Measurements from ENCODE around the gene MARCKS. TPM values are rescaled to one million over a fixed set of nuclear protein-coding genes. Genes with fewer than 3 reads are reported as not detected.

MARCKS gene, protein sequence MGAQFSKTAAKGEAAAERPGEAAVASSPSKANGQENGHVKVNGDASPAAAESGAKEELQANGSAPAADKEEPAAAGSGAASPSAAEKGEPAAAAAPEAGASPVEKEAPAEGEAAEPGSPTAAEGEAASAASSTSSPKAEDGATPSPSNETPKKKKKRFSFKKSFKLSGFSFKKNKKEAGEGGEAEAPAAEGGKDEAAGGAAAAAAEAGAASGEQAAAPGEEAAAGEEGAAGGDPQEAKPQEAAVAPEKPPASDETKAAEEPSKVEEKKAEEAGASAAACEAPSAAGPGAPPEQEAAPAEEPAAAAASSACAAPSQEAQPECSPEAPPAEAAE
- total RNA-seq, result 10 to 100 TPM in 1 of 2 donors, 1 to 10 TPM in 1; 9.8 to 13.5 TPM

DNA sequence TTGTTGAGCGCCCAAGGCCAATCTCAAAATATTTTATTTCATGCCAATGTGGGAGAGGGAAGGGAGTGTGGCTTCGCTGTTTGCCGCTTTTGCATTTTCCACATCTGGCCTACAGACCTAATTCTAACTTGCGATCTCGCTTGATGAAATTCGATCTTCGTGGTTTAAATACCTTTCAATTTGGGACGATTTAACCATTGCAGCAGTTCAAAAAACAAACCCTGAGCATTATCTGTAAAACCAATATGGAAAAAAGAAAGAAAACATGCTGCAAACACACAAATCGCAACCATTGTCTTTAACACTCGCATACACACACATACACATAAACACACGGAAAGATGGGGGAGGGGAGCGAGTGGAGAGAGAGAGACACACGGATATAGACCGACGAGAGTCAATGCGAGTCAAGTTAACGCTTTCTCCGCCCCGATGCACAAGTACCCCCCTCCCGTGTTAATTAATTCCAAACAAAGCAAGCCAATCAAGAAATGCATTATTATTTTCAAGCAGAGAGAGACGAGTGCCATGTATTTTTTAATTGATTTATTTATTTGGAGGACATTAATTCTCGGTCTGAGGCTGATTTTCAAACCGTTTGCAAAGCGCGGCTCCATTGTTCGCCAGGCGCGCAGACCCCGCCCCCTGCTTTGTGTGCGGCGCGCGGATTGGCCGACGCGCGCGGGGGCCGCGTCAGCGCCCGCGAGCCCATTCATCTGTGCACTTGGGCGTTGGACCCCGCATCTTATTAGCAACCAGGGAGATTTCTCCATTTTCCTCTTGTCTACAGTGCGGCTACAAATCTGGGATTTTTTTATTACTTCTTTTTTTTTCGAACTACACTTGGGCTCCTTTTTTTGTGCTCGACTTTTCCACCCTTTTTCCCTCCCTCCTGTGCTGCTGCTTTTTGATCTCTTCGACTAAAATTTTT is at the start of gene MARCKS:
MARCKS (plus strand) TSS at position 721 of the 931 bp plus-strand sequence. CDS start 401 bp downstream, outside the sequence.
- TF ChIP-seq, protein P1, sequence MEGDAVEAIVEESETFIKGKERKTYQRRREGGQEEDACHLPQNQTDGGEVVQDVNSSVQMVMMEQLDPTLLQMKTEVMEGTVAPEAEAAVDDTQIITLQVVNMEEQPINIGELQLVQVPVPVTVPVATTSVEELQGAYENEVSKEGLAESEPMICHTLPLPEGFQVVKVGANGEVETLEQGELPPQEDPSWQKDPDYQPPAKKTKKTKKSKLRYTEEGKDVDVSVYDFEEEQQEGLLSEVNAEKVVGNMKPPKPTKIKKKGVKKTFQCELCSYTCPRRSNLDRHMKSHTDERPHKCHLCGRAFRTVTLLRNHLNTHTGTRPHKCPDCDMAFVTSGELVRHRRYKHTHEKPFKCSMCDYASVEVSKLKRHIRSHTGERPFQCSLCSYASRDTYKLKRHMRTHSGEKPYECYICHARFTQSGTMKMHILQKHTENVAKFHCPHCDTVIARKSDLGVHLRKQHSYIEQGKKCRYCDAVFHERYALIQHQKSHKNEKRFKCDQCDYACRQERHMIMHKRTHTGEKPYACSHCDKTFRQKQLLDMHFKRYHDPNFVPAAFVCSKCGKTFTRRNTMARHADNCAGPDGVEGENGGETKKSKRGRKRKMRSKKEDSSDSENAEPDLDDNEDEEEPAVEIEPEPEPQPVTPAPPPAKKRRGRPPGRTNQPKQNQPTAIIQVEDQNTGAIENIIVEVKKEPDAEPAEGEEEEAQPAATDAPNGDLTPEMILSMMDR (IDR thresholded peaks at IDR 0.05), result no peak
- Histone ChIP-seq H3K9me3 (no peaks in the 10 kb centered on the region), H3K4me1 (peaks cover 0 to 10% of the 10 kb centered on the region in 2 donors), H3K27ac (peak within 1 kb of the TSS; percentile 94 to 95), H3K4me3 (peak within 1 kb of the TSS; percentile 60 to 78), H3K27me3 (no peaks in the 10 kb centered on the region), H3K36me3 (no peaks in the 10 kb centered on the region)
- peak; percentile 88 for DNase-seq (ENCODE audit: low spot score)

DNA sequence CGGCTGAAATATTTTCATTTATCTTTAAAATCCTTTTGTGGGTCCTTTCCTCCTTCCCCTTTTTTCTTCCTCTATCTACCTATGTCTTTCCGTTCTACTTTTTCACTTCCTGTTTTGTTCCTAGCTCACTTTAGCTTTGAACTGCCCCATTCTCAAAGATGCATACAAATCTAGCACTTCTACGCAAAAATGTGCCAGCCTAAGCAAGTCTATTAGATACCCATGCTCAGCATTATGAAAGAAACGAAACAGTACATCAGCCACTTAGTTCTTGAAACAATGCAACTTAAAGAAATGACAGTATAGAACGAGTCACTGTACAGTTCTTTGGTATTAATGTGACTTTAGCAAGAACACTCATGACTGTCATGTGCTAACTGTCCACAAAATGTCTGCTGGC is 47.3 kb upstream of the MARCKS start:
- H3K36me3 ChIP-seq, result no peaks in the 10 kb centered on the region
- DNase-seq (ENCODE audit: low spot score), result no peak
- H3K27me3 ChIP-seq, result no peaks in the 10 kb centered on the region
- TF ChIP-seq, protein P1 (IDR thresholded peaks at IDR 0.05), result no peak
- no peak overlapping the region for H3K27ac ChIP-seq
- H3K4me3 ChIP-seq, result no peak overlapping the region
- H3K9me3 ChIP-seq, result no peaks in the 10 kb centered on the region
- H3K4me1 ChIP-seq, result no peaks in the 10 kb centered on the region

DNA sequence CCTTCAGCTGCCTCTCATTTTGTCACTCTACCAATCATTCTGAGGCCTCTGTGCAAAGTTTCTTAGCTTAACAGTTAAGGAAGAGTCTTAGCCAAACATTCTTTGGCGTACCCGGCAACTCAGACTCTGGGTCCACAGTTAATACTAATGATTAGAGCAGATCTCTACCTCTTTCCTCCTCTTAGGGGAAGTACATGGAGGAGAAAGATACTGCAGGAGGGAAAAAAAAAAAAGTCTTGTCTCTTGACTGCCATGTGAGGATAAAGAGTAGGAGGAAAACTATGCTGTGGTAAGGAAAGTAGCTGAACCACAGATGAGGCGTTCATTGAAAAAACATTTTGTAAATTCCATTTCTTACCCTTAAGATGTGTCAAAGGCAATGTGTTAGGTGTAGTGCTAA is 44.0 kb upstream of the MARCKS start:
- no peak overlapping the region for H3K27ac ChIP-seq
- TF ChIP-seq, protein P1 (IDR thresholded peaks at IDR 0.05), result no peak
- no peaks in the 10 kb centered on the region for H3K4me1 ChIP-seq
- no peaks in the 10 kb centered on the region for H3K27me3 ChIP-seq
- no peak overlapping the region for H3K4me3 ChIP-seq
- no peak for DNase-seq (ENCODE audit: low spot score)
- no peaks in the 10 kb centered on the region for H3K36me3 ChIP-seq
- H3K9me3 ChIP-seq, result no peaks in the 10 kb centered on the region

DNA sequence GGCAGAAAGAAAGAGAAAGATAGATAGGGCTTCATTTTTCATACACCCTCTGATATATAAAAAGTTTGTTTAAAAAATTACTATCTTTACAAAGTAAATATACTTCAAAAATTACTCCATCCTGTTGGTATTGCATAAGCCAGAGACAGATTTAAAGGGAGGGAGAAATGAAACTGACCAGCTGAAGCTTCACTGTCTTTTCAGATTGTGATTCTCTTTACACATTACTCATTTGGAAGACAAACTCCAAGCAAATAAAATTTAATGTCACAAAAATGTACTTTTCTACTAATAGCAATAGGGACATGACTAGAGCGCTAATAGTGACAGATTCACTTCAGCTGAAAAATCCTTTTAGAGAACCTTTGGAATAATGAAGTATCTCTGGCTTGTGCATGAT is 38.6 kb upstream of the MARCKS start:
- H3K36me3 ChIP-seq, result no peaks in the 10 kb centered on the region
- TF ChIP-seq, protein P1 (IDR thresholded peaks at IDR 0.05), result no peak
- no peaks in the 10 kb centered on the region for H3K4me1 ChIP-seq
- no peaks in the 10 kb centered on the region for H3K27me3 ChIP-seq
- H3K9me3 ChIP-seq, result no peaks in the 10 kb centered on the region
- no peak overlapping the region for H3K4me3 ChIP-seq
- no peak overlapping the region for H3K27ac ChIP-seq
- no peak for DNase-seq (ENCODE audit: low spot score)

DNA sequence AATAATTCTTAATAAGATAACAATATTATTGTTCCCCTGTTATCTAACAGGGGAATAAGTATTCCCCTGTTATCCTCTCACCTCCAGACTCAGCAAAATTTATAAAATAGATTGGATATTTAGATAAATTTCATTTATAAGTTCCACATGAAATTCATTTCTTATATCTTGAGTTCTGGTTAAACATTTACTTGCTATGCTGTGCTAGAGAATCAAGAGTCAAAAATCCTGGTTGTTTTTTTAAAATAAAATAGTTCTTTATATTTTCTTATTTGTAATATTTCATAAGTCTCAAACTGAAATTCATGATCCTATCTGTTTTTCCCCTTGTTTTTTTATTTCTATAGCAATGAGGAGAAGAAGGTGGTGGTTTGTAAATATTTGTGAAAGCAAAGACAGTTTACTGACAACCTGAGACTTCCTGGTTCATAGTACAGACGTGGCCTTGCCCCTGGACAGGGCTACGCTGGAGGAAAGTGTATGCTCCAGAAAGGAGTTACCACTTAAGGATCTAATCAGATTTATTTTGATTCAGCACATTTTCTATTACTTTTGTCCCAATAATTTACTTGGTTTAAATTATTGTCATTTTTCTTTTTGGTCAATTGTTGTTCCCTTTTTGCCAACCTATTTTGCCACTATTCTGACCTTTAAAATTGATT is 37.8 kb upstream of the MARCKS start:
- no peak overlapping the region for H3K27ac ChIP-seq
- DNase-seq (ENCODE audit: low spot score), result no peak

More for the DNA sequence above, 37.8 kb upstream of the MARCKS start:
- TF ChIP-seq, protein P1 (IDR thresholded peaks at IDR 0.05), result no peak
- Histone ChIP-seq H3K4me1 (no peaks in the 10 kb centered on the region), H3K36me3 (no peaks in the 10 kb centered on the region), H3K9me3 (no peaks in the 10 kb centered on the region), H3K4me3 (no peak overlapping the region), H3K27me3 (no peaks in the 10 kb centered on the region)
